ENCODE data around the gene UBE2L3.
"Not testable (repeated sequence)": the region's sequence is repeated elsewhere in the genome, so short reads cannot be mapped to it uniquely, and the experiment has no call there.

The UBE2L3 gene

GRCh38 chr22:21573293-21573734 is 5.8 kb downstream of the UBE2L3 start:
- no peak for DNase-seq

- no peak for DNase-seq
These were observed 6.4 kb downstream of the UBE2L3 start for GRCh38 chr22:21573750-21574494.

- no peak for DNase-seq
These were observed 11.9 kb downstream of the UBE2L3 start for GRCh38 chr22:21579474-21579851.

- not testable (repeated sequence) for DNase-seq
These were observed 13.1 kb downstream of the UBE2L3 start for GRCh38 chr22:21580623-21581007.

GRCh38 chr22:21581009-21581713 is 13.6 kb downstream of the UBE2L3 start:
- not testable (repeated sequence) for DNase-seq

- DNase-seq, result no peak
These were observed 15.6 kb downstream of the UBE2L3 start for GRCh38 chr22:21582801-21583740.

GRCh38 chr22:21585389-21585788 is 17.9 kb downstream of the UBE2L3 start:
- no peak for DNase-seq

GRCh38 chr22:21587803-21588611 is 20.5 kb downstream of the UBE2L3 start:
- DNase-seq, result no peak

- no peak for DNase-seq
These were observed 21.9 kb downstream of the UBE2L3 start for GRCh38 chr22:21589396-21589795.

- DNase-seq, result no peak
These were observed 23.5 kb downstream of the UBE2L3 start for GRCh38 chr22:21590809-21591641.

- no peak for DNase-seq
These were observed 24.2 kb downstream of the UBE2L3 start for GRCh38 chr22:21591695-21592094.

- DNase-seq, result no peak
These were observed 24.9 kb downstream of the UBE2L3 start for GRCh38 chr22:21592422-21592821.

GRCh38 chr22:21593406-21594232 is 26.1 kb downstream of the UBE2L3 start:
- DNase-seq, result no peak

- DNase-seq, result no peak
These were observed 27.4 kb downstream of the UBE2L3 start for GRCh38 chr22:21594865-21595452.

GRCh38 chr22:21596356-21597135 is 29.0 kb downstream of the UBE2L3 start:
- not testable (repeated sequence) for DNase-seq

GRCh38 chr22:21598302-21598701 is 30.8 kb downstream of the UBE2L3 start:
- no peak for DNase-seq

GRCh38 chr22:21599053-21599893 is 31.8 kb downstream of the UBE2L3 start:
- DNase-seq, result no peak

- no peak for DNase-seq
These were observed 35.1 kb downstream of the UBE2L3 start for GRCh38 chr22:21602579-21602978.

All from CD4-positive, alpha-beta T cell treated with Interleukin-15 for 1 hour (primary cell).